RPMI8226 (cell line): ENCODE data around the gene ABCA7.
"Not testable (repeated sequence)": the region's sequence is repeated elsewhere in the genome, so short reads cannot be mapped to it uniquely, and the experiment has no call there.

Source experiments
- DNase-seq: peaks from one replicate; pipeline ENCODE4 v3.0.0-alpha.2; 2015

ABCA7 gene

DNA sequence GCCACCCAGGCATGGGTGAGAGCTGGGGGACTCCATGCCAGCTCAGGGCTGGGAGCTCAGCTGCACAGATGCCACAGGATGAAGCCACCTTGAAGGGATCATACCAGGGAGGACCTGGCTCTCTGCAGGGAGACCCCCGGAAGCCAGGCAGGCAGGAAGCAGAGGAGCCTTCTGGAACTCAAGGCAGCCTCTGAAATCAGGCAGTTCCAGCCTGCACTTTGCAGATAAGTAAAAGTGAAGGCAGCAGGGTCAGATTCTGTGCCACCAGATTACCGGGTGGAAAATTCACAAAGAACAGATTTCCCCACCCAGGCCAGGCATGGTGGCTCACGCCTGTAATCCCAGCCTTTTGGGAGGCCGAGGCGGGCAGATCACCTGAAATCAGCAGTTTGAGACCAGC, 21.5 kb upstream of the ABCA7 start:
- no peak for DNase-seq

DNA sequence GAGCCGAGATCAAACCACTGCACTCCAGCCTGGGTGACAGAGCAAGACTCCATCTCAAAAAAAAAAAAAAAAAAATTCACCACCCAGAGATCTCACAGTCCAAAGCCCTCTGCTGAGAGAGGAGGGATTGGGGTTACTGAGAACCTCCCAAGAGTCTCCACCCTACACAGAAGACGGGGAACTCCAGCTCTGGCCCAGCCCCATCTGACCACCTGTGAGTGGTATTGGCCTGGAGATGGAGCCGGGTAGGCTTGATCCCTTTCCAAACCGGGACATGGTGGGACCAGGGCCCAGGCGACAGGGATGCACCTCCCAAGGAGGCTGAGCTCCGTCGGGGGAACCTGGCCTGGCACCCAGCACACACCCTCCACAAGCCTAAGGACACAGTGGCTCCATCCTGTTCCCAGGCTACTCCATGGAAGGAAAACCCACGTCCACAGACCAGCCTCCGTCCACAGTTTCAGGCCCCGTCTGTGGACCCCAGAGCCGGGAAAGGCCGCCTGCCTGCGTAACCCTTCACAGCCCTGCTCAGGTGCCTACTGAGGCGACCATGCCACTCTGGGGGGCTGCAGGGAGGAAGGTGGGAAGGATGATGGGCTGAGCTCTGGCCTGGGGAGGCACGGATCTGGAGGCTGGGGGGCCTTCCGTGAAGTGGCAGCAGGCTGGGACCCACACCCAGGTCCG, 20.8 kb upstream of the ABCA7 start:
- DNase-seq = no peak

DNA sequence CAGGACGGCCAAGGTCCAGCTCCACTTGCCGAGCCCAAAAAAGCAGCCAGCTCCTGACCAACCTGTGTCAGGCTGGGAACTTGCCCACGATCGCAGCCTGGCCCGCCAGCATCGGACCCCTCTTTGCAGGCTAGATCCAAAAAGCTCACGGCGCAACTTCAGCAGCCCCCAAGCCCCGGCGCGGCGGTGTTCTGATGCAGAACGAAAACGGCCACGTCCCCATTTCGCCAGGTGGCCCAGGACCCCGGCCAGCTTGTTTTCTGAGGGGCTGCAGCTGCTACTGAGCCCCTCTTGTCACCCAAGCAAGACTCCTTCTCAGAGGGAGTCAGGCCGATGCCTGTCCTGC, 20.3 kb upstream of the ABCA7 start:
- no peak for DNase-seq

DNA sequence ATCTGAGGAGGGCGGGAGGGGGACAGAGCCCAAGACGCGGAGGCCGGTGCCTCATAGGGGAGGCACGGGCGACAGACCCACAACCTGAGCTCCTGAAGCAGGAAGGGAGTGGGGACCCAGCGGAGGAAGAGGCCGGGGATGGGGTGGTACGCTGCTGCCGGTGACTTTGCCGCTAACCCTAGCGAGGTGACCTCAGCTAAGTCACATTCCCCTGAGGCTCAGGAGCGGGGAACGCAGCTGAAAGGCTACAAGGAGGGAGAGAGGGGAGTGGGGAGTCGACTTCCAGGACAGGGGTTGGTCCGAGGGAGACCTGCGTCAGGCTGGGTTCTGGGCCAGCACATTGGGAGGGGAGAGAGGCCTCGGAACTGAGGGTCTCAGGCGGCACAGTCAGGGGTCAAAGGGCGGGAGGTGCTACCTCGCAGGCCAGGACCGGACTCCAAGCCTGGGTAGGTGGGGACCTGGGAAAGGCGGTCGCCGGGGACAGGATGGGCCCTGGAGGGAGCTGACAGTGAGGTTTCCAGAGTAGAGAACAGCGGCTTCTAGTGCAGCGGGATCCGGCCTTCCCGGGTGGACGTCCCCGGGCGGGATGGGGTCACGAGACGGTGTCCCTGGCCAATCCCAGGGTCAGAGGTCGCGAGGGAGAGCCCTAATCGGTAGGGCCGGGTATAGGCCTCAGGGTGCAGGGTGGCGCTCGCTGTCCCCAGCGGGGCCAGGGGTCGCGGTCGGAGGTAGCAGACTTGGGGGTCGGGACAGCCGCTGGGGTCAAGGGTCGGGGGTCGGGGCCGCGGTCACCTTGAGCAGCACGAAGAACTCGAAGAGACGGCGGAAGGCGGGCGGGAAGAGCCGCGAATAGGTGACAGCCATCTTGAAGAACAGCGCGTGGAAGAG, 19.7 kb upstream of the ABCA7 start:
- peak; percentile 26 for DNase-seq

DNA sequence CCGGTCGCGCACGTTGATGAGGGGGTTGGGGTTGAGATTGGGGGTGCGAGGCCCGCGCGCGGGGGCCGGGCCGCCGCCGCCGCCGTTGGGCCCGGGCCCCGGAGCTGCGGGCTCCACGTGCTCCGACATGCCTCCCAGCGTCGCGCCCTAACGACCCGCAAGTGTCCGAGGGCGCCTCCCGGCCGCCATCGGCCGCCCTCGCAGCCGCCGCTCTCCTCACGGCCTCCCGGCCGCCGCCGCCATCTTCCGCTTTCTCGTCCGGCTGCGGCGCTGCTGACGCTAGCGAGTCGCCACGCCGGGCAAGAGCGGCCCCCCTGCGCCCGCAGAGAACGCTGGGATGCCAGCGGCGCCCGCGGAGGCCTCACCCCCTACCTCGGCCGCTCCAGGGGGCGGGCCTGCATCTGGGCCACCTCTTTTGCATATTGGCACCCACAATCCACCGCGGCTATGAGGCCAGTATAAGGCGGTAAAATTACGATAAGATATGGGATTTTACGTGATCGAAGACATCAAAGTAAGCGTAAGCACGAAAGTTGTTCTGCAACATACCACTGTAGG, 19.0 kb upstream of the ABCA7 start, which contains the start of gene TMEM259:
Gene TMEM259, minus strand, starts transcription at position 256 of the 558 bp plus-strand sequence. Its CDS starts 127 bp downstream, at position 129.
- peak; percentile 98 for DNase-seq

DNA sequence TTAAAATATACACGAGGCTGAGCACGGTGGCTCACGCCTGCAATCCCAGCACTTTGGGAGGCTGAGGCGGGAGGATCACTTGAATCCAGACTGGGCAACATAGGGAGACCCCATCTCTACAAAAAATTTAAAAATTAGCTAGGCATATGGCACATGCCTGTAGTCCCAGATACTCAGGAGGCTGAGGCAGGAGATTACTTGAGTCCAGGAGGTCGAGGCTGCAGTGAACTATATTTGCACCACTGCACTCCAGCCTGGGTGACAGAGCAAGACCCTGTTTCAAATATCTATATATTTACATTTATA, 16.1 kb upstream of the ABCA7 start:
- not testable (repeated sequence) for DNase-seq

DNA sequence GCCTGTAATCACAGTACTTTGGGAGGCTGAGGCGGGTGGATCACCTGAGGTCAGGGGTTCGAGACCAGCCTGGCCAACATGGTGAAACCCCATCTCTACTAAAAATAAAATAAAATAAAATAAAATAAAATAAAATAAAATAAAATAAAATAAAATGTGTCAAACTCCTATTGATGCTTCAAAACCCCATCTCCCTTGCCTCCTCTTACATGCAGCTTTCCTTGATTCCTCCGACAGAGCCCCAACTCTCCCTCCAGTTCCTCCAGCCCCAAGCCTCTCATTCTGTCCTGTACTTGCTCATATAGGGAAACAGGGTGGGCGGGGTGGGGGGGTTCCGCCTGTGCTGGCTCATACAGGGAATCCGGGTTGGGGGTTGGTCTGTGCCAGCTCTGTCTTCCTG, 14.8 kb upstream of the ABCA7 start:
- DNase-seq = not testable (repeated sequence)

DNA sequence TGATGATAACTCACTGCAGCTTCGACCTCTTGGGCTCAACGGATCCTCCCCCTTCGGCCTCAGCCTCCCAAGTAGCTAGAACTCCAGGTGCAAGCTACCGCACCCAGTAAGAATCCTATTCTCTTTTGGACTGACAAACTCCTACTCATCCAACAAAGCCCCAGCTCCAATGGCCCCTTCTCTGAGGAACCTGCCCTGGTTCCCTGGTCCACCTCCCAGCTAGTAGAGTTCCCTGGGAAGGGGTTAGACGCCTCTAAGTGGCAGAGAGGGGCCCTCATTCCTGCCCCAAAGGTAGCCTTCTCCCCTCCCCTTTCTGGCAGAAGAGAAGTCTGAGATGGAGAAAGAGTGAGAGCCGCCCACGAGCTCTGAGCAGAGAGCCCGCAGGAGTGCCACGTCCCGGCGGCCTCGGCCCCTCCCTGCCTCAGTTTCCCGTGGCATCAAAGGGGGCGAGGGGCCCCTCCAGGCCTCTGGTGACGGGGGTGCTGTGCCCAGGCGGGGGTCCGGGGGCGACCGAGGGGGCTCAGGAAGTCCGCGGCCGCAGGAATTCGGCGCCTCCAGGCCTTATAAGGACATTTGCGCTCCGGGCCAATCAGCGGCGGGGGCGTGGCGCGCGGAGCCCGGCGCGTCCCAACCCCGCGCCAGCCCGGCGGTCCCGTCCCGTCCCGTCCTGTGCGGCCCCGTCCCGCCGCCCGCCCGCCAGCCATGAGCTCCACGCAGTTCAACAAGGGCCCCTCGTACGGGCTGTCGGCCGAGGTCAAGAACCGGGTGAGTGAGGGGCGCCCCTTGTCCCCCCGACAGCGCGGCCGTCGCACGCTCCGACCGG, 13.7 kb upstream of the ABCA7 start, which contains the start of gene CNN2:
Gene CNN2, plus strand, starts transcription at position 649 of the 823 bp plus-strand sequence. Its CDS starts 54 bp downstream, at position 703.
- peak; percentile 81 for DNase-seq

DNA sequence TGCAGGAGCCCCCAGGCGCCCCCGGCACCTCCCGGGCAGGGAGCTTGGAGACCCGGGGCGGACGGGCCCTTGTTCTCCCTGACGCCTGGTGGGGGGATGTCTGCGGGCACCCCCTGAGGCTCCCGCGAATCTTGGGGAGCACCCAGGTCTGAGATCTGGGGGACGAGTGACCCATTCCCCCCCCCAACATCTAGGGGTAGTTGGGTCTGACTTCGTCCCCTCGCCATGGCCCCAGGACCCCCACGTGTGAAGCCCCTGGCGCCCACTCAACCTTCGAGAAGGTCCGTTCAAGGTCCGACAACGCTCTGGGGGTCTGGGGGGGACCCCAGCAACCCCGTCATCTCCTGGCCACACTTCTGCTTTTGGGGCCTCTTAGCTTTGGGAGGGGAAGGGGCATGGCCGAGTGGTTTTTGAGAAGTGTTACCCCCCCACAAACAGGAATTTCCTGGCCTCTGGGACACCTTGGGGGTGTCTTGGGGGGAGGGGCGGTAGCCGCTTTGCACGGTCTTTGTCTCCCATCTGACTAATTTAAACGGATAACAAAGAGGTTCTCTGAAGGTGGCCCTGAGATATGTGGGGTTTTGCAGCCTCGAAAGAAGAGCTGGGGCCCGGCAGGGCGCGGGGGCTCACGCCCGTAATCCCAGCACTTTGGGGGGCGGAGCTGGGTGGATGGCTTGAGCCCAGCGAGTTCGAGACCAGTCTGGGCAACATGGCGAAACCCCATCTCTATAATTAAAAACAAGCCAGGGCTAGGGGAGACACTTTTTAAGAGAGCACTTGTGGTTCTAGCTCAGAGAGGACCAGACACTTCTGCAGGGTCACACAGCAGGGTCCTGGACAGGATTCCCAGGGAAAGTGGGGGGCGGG, 12.9 kb upstream of the ABCA7 start:
- DNase-seq = peak; percentile 48

DNA sequence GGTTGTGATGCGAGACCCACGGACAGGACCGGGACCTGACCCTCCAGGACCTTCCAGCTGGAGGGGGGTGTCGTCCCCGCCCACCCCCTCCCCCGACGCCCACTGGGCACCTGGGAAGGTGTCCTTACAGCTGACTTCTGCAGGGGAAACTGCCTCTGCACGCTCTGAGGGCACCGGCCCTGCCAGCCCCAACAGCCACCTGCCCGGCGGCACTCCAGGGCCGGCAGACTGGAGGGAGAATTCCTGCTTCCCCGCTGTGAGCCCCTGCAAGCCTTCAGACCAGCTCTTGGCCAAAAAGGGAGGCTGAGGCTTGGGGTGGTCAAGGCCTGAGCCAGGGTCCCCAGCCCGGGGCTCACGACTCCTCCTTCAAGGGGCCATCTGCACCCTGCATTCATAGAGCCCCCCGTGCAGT, 12.3 kb upstream of the ABCA7 start:
- DNase-seq = peak; percentile 41

DNA sequence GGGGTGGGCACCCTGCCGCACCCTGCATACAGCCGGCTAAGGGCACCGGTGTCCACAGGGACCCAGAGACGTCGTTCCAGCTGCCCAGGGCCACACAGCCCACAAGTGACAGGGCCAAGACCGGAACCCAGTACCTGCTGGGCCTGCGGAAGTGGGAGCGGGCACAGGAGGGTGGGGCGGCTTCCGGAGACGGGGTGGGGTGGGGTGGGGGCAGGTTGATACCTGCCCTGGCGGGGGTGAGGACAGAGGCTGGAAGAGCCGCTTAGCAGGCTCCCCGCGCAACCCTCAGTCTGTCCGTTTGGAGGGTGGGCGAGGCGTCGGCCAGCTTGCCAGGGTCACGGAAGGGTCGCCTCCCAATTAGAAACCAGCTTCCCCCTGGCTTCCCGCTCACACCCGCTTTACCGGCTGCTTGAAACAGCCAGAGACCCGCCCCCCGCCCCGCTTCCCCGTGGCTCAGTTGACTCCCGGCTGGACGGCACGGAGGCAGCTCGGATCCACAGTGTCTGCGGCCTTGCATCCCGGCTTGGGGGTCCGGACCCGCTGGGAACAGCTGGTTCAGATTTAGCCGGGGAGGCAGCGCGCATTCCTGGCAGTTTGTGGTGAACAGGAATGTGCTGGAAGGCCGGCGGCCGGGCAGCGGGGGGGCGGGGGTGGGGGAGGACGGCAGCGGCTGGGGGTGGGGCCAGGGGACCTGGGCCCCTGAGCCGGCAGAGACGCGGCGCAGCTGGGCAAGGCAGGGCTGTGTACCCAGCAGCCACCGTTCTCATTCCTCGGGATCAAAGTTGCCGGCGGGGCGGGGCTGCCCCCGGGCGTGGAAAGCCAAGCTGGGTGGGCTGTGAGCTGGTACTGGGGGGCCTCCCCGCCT, 11.6 kb upstream of the ABCA7 start:
- peak; percentile 88 for DNase-seq

DNA sequence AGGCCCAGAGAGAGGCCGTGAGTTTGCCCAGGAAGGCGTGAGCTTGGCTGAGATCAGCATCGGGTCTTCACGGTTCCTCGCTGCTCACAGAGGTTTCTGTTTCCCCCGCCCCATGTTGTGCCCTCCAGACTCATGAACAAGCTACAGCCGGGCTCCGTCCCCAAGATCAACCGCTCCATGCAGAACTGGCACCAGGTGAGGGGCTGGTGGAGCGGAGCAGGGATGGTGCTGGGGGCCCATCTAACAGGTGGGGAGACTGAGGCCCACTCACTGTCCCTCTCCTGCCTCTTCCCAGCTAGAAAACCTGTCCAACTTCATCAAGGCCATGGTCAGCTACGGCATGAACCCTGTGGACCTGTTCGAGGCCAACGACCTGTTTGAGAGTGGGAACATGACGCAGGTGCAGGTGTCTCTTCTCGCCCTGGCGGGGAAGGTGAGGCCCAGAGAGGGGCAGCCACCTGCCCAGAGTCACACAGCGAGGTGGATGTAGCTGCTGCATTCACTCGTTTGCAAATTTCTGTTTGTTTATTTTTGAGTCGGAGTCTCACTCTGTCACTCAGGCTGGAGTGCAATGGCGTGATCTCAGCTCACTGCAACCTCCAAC, 7.5 kb upstream of the ABCA7 start:
- DNase-seq = no peak

DNA sequence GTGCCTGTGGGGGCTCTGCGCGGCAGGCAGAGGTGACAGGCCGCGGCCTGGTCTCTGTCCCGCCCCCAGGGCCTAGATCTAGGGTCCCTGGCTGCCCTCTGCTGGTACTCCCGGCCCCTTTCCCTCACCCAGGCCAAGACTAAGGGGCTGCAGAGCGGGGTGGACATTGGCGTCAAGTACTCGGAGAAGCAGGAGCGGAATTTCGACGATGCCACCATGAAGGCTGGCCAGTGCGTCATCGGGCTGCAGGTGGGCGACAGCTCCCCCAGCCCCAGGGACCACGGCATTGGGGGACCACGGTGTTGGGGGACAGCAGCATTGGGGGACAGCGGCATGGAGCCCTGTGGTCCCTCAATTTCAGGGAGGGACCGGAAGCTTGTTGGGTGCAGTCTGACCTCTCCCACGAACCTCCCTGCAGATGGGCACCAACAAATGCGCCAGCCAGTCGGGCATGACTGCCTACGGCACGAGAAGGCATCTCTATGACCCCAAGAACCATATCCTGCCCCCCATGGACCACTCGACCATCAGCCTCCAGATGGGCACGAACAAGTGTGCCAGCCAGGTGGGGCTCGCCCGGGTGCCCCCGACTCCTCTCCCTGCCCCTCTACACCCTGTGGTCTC, 3.8 kb upstream of the ABCA7 start:
- DNase-seq = no peak

DNA sequence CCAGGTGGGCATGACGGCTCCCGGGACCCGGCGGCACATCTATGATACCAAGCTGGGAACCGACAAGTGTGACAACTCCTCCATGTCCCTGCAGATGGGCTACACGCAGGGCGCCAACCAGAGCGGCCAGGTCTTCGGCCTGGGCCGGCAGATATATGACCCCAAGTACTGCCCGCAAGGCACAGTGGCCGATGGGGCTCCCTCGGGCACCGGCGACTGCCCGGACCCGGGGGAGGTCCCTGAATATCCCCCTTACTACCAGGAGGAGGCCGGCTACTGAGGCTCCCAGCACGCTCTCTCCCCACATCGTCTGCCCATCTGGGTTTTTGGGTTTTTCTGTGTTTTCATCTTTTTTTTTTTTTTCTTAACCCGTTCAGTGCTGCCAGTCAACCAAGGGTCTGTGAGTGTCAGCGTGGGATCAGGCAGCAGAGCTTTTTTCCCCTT, 2.3 kb upstream of the ABCA7 start:
- peak; percentile 24 for DNase-seq

DNA sequence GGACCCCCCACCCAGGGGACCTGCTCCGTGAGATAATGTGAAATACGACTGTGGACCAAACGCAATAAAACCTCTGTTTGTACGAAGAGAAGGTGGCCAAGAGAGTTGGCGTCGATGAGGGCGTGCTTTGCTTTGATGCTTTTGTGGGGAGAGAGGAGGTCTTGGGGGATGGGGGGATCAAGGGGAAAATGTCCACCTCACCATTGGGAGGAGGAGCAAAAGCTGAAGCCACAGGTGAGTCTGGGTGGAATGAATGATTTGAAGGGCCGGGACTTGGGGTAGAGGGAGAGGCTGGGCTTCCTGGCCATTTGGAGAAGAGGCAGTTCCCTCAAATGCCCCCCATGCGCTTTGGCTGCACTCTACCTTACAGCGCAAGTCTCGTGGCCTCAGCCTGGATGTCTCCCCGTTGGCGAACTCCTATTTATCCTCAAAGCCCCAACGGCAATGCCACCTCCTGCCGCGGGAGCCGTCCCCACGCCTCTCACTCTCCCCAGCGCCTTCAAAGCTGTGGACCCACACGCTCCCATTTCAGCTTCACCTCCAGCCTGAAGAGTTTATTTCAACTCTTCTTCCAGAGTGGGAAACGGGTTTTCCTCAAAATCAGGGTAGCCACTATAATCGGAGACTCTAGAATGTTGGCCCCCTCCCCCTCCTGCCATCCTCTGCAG, 795 bp upstream of the ABCA7 start:
- DNase-seq = peak; percentile 30

DNA sequence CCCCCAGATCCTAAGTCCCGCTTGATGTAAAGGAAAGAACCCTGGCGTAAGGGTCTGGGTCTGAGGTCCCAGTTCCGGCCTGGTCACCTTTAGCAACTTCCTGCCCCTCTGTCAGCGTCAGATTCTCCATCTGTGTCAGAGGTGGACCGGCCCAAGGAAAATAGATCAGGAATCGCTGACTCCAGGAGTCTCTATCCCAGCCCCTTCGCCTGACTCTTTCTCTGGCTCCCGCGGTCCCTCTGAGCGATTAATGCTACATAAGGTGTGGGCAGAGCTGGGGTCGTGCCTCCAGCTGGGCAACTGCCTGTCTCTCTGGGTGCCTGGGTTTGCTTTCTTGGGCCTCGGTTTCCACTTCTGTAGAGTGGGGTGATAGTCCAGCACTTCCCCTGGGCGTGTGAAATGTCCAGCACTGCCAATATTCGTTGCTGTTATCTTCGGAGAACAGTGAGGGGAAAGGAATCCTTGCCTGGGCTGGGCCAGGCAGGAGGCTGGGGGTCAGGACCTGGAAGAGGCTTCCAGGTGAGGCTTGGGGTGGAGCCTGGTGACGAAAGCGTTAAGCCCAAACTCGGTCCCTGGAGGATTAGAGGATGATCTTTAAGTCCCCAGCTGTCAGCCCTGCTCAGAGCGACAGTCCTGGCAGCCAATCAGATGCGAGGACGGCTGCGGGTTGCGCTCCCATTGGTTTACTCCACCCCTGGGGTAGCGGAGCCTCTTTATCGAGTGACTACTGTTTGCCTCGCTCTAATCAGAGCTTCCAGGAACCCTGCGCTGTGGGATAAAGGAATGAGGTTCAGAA, 767 bp downstream of the ABCA7 start:
- peak; percentile 94 for DNase-seq

DNA sequence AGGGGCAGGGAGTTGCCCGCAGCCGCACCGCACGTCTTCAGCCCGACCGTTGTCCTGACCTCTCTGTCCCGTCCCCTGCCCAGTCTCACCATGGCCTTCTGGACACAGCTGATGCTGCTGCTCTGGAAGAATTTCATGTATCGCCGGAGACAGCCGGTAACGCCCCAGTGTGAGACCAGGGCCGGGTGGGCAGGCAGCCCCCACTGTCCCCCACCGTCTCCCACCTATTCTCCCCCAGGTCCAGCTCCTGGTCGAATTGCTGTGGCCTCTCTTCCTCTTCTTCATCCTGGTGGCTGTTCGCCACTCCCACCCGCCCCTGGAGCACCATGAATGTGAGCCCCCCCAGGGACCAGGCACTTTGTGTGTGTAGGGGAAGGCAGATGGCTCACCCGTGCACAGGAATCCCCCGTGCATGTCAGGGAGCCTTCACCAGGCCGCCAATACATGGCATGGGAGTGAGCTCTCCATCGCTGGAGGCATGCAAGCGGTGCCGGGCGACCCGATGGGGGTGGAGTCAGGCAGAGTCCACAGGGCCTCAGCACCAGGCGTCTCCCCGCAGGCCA, 1.4 kb downstream of the ABCA7 start:
- DNase-seq = no peak
